Measurements from ENCODE around the gene NR4A3.

- TF ChIP-seq MAZ (IDR thresholded peaks at IDR 0.05; ENCODE audit: borderline replicate concordance, low read depth, low read length) (no peak), CTCF (IDR thresholded peaks at IDR 0.05) (no peak), JUN (IDR thresholded peaks at IDR 0.05) (no peak), MYC (IDR thresholded peaks at IDR 0.05; ENCODE audit: borderline replicate concordance, low read length) (no peak), SMC3 (IDR thresholded peaks at IDR 0.05) (no peak), JUNB (IDR thresholded peaks at IDR 0.05) (no peak), BHLHE40 (IDR thresholded peaks at IDR 0.05; ENCODE audit: low read depth, low read length) (no peak), POLR2A (IDR thresholded peaks at IDR 0.05; ENCODE audit: low read length) (no peak), CHD2 (IDR thresholded peaks at IDR 0.05; ENCODE audit: low read length, partially characterized antibody) (no peak), BCL3 (IDR thresholded peaks at IDR 0.05) (no peak), HDAC2 (IDR thresholded peaks at IDR 0.05) (no peak), EP300 (IDR thresholded peaks at IDR 0.05) (no peak)
These were observed 73.8 kb downstream of the NR4A3 start for GRCh38 chr9:99895510-99895909.
